ENCODE measurements around the gene MED27. TPM values are rescaled to one million over a fixed set of nuclear protein-coding genes. Genes with fewer than 3 reads are reported as not detected.

MED27 gene
- total and polyA plus RNA-seq, 2 of the 4 experiments (the other 2 are of a cell fraction): 50.2 to 63.4 TPM

- H2AK9ac ChIP-seq (replicated peaks; ENCODE audit: low read depth, low read length, poor library complexity): no peak overlapping the region
- no peak overlapping the region for H2BK5ac ChIP-seq (ENCODE audit: low read depth, low read length, poor library complexity, severe bottlenecking)
- no peak overlapping the region for H3K4me2 ChIP-seq (ENCODE audit: low read depth, low read length)
- 73% methylated on average over 12 of the region's 29 CpGs; no CpG with 5 or more reads in 1 of the 2 experiments for WGBS, 2 experiments (ENCODE audit: extremely low coverage in 2 of 2, insufficient read length in 1 of 2)
- no peak overlapping the region for H3K56ac ChIP-seq (ENCODE audit: extremely low read depth, insufficient read depth, low read length)
- dilution Hi-C loops (cut with HindIII; ENCODE audit: low sequenced_read_pairs, unreplicated experiment) (no loop called here), in situ Hi-C loops (cut with MboI; ENCODE audit: low sequenced_read_pairs) (no loop called here), intact Hi-C loops (cut with micrococcal nuclease) (no loop called here)
- H2AK5ac ChIP-seq (ENCODE audit: low read depth, low read length): no peak overlapping the region
- H3K9me3 ChIP-seq (ENCODE audit: control insufficient read depth, insufficient read depth, low read length): no peaks in the 10 kb centered on the region; the same call in 1 of the 2 replicates
- H3K27me3 ChIP-seq (ENCODE audit: control insufficient read depth, insufficient read depth, low read length): peaks cover 42% of the 10 kb centered on the region
- H4K8ac ChIP-seq (ENCODE audit: low read depth in 2 of 2, low read length in 2 of 2): no peak overlapping the region
- H3K4me1 ChIP-seq (ENCODE audit: control insufficient read depth, insufficient read depth, low read length): no peaks in the 10 kb centered on the region
- no peak overlapping the region for H3K14ac ChIP-seq (replicated peaks; ENCODE audit: low read depth, low read length)
- ATAC-seq (ENCODE audit: low read depth) (no peak), DNase-seq (no peak)
- POLR2A ChIA-PET (ENCODE audit: unreplicated experiment): no interaction called here
- H4K5ac ChIP-seq (ENCODE audit: low read depth, low read length): no peak overlapping the region
- H3K79me1 ChIP-seq (ENCODE audit: low read depth in 1 of 2, low read length in 2 of 2): no peaks in the 10 kb centered on the region
- H2BK20ac ChIP-seq (ENCODE audit: low read depth, low read length): no peak overlapping the region
- H3K4ac ChIP-seq (ENCODE audit: low read depth, low read length): no peak overlapping the region
- peaks cover 4% of the 10 kb centered on the region; the same call in 1 of the 2 replicates for H3K9me1 ChIP-seq (ENCODE audit: insufficient read depth, low read length)
- H3K36me3 ChIP-seq (ENCODE audit: control insufficient read depth, insufficient read depth, low read length): no peaks in the 10 kb centered on the region
- H2BK15ac ChIP-seq (ENCODE audit: low read depth, low read length): no peak overlapping the region
- H3K27ac ChIP-seq (ENCODE audit: insufficient read depth, low read length): no peak overlapping the region
- H2AFZ ChIP-seq (replicated peaks; ENCODE audit: low read length, poor library complexity): no peak overlapping the region
- H3K23ac ChIP-seq (ENCODE audit: low read depth, low read length): no peak overlapping the region
- H4K20me1 ChIP-seq (ENCODE audit: insufficient read depth, low read length): peaks cover 3% of the 10 kb centered on the region; the same call in 1 of the 2 replicates
- H3K18ac ChIP-seq (ENCODE audit: low read depth, low read length): no peak overlapping the region
- H3K4me3 ChIP-seq (ENCODE audit: insufficient read depth, low read depth, low read length): no peak overlapping the region
- no peak overlapping the region for H2BK120ac ChIP-seq (ENCODE audit: low read depth, low read length)
- no TSS peak for BruUV-seq (replicated peaks)
- H4K91ac ChIP-seq (ENCODE audit: insufficient read depth, low read depth, low read length): no peak overlapping the region
- CTCF ChIA-PET: no interaction called here
- no peak overlapping the region for H3K9ac ChIP-seq (ENCODE audit: low read depth, low read length)
- TF ChIP-seq POLR2A (IDR thresholded peaks at IDR 0.05; ENCODE audit: low read depth, low read length) (no peak), MXI1 (IDR thresholded peaks at IDR 0.05; ENCODE audit: borderline replicate concordance, low read depth, low read length) (no peak), NFE2L2 (IDR thresholded peaks at IDR 0.05; ENCODE audit: low read depth, low read length) (no peak), ELK1 (IDR thresholded peaks at IDR 0.05; ENCODE audit: borderline replicate concordance, low read depth, low read length) (no peak), FOS (IDR thresholded peaks at IDR 0.05; ENCODE audit: low read depth, low read length) (no peak), CEBPB (IDR thresholded peaks at IDR 0.05; ENCODE audit: low read depth, low read length) (no peak), MAZ (IDR thresholded peaks at IDR 0.05; ENCODE audit: borderline replicate concordance, low read depth, low read length) (no peak), RFX5 (IDR thresholded peaks at IDR 0.05; ENCODE audit: low read depth, low read length) (no peak), MAFK (IDR thresholded peaks at IDR 0.05; ENCODE audit: low read depth, low read length) (no peak), USF2 (IDR thresholded peaks at IDR 0.05; ENCODE audit: low read depth, low read length) (no peak), SMC3 (IDR thresholded peaks at IDR 0.05; ENCODE audit: low read depth, low read length) (no peak), CTCF (conservative IDR thresholded peaks at IDR 0.05; ENCODE audit: low read depth, low read length) (no peak), BHLHE40 (IDR thresholded peaks at IDR 0.05; ENCODE audit: low read depth, low read length) (no peak), RCOR1 (IDR thresholded peaks at IDR 0.05; ENCODE audit: insufficient replicate concordance, low read length) (no peak)
Observed at GRCh38 chr9:131845305-131846298, 234.1 kb downstream of the MED27 start.
